ENCODE results near the gene PARP14. TPM values are rescaled to one million over a fixed set of nuclear protein-coding genes. Genes with fewer than 3 reads are reported as not detected.

The PARP14 gene
- total and polyA plus RNA-seq, 10 of the 15 experiments (the other 5 are each of a cell fraction or from before 2014, with no cell fraction given) = 21.6 to 189 (median 92.7) TPM

DNA sequence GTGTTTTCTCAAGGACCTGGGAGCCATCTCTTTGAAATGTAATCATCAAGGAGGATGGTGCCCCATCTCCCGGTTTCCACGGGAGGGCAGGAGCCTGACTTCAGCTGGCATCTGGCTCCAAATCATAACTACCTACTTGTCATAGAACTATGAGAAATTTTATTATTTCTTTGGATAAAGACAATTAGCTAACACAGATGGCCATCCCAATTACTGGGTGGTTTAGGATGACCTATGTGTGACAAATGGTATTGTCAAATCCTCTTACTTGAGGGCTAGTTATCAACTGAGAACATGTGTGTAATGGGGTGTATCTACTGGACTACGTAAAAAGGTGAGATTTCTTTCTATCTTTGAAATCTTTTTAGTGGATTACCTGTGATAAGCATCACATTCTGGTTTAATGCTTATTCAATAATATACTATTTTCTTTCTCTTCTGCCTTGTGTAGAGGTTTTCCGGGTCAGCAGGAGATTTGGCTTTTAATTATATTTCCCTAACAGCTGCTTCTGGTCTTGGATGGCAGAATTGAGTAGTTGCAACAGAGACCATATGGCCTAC lies 15.3 kb upstream of the PARP14 start:
- intact Hi-C loops (cut with micrococcal nuclease; ENCODE audit: unreplicated experiment) (no loop called here), in situ Hi-C loops (cut with MboI) (no loop called here)
- H3K27me3 ChIP-seq (replicated peaks in 1 of 2; ENCODE audit: control insufficient read depth in 2 of 2, insufficient read depth in 2 of 2, low read length in 1 of 2) = no peaks in the 10 kb centered on the region
- no peak for DNase-seq (ENCODE audit: low read depth, low spot score)
- H3K79me2 ChIP-seq (ENCODE audit: control insufficient read depth, insufficient read depth, low read length) = no peaks in the 10 kb centered on the region
- no peaks in the 10 kb centered on the region for H4K20me1 ChIP-seq (ENCODE audit: control insufficient read depth, insufficient read depth)
- BruUV-seq (replicated peaks) = no TSS peak
- no peak for ATAC-seq
- no peak overlapping the region for H3K9ac ChIP-seq (ENCODE audit: control insufficient read depth, insufficient read depth, low read length)
- no peak overlapping the region for H3K4me2 ChIP-seq (ENCODE audit: control insufficient read depth, insufficient read depth)
- TF ChIP-seq, protein P1, sequence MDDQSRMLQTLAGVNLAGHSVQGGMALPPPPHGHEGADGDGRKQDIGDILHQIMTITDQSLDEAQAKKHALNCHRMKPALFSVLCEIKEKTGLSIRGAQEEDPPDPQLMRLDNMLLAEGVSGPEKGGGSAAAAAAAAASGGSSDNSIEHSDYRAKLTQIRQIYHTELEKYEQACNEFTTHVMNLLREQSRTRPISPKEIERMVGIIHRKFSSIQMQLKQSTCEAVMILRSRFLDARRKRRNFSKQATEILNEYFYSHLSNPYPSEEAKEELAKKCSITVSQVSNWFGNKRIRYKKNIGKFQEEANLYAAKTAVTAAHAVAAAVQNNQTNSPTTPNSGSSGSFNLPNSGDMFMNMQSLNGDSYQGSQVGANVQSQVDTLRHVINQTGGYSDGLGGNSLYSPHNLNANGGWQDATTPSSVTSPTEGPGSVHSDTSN (IDR thresholded peaks at IDR 0.05; ENCODE audit: insufficient replicate concordance, low read depth, low read length) = no peak
- TF ChIP-seq, protein P2, sequence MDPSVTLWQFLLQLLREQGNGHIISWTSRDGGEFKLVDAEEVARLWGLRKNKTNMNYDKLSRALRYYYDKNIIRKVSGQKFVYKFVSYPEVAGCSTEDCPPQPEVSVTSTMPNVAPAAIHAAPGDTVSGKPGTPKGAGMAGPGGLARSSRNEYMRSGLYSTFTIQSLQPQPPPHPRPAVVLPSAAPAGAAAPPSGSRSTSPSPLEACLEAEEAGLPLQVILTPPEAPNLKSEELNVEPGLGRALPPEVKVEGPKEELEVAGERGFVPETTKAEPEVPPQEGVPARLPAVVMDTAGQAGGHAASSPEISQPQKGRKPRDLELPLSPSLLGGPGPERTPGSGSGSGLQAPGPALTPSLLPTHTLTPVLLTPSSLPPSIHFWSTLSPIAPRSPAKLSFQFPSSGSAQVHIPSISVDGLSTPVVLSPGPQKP (IDR thresholded peaks at IDR 0.05; ENCODE audit: low read depth, low read length) = no peak
- TF ChIP-seq YBX1 (IDR thresholded peaks at IDR 0.05) (no peak), HDAC2 (IDR thresholded peaks at IDR 0.05) (no peak), ZNF622 (IDR thresholded peaks at IDR 0.05) (no peak), MTA2 (IDR thresholded peaks at IDR 0.05; ENCODE audit: low read depth) (no peak), NFXL1 (IDR thresholded peaks at IDR 0.05; ENCODE audit: borderline replicate concordance) (no peak), GATAD2B (conservative IDR thresholded peaks at IDR 0.05; ENCODE audit: low read depth) (no peak), RCOR1 (conservative IDR thresholded peaks at IDR 0.05; ENCODE audit: low read depth, low read length) (no peak), STAT1 (conservative IDR thresholded peaks at IDR 0.05) (no peak), CHD1 (IDR thresholded peaks at IDR 0.05; ENCODE audit: low read depth, low read length) (no peak), SPI1 (IDR thresholded peaks at IDR 0.05; ENCODE audit: borderline replicate concordance, insufficient read depth, low read depth, low read length) (no peak), RAD21 (IDR thresholded peaks at IDR 0.05; ENCODE audit: insufficient read depth, low read depth, low read length) (no peak)
- H3K36me3 ChIP-seq (ENCODE audit: control insufficient read depth in 2 of 2, insufficient read depth in 2 of 2, low read length in 1 of 2) = no peaks in the 10 kb centered on the region
- H3K4me3 ChIP-seq = no peak overlapping the region
- CTCF ChIA-PET = interaction anchor here (2.7 kb wide), 1 partner anchor 18 kb away, joined by 14 read pairs; no protein-coding TSS in a partner anchor
- no peak overlapping the region for H3K27ac ChIP-seq (ENCODE audit: control insufficient read depth, insufficient read depth)
- RAD21 ChIA-PET (ENCODE audit: unreplicated experiment) = no interaction called here
- WGBS (ENCODE audit: insufficient coverage, insufficient replicate concordance, low lambda C conversion rate, missing lambda C conversion rate) = 92% methylated on average over 4 of the region's 4 CpGs
- SMC1A ChIA-PET (ENCODE audit: uncharacterized antibody, unreplicated experiment) = interaction anchor here (0.6 to 1.4 kb wide), 5 partner anchors 13 to 98 kb away, joined by 3 to 5 read pairs (median 4); no protein-coding TSS in a partner anchor
- peaks cover 6% of the 10 kb centered on the region; the same call in 2 of the 3 replicates for H3K9me3 ChIP-seq (replicated peaks; ENCODE audit: control insufficient read depth, insufficient read depth, low read length)
- no peak overlapping the region for H2AFZ ChIP-seq (ENCODE audit: control insufficient read depth, low read depth, low read length)
- FAIRE-seq = no peak
- POLR2A ChIA-PET = no interaction called here
- H3K4me1 ChIP-seq (ENCODE audit: control insufficient read depth, insufficient read depth, low read length) = peaks cover 16% of the 10 kb centered on the region

Data from GM12878 (cell line).